HEK293 (cell line): ENCODE results near the gene DCST2.

Source experiments
- KLF9 ChIP-seq: fragments of 450-650 bp; formaldehyde crosslinking; IDR thresholded peaks from 2 replicates; pipeline ENCODE4 v1.5.1; 2016; ENCODE audit warnings: missing biosample characterization, missing genetic modification characterization, low read depth
- MZF1 ChIP-seq: fragments of 450-650 bp; formaldehyde crosslinking; IDR thresholded peaks from 2 replicates; pipeline ENCODE4 v1.5.1; 2017; ENCODE audit warnings: missing biosample characterization, missing genetic modification characterization, borderline replicate concordance
- OVOL3 ChIP-seq: fragments of 450-650 bp; formaldehyde crosslinking; IDR thresholded peaks from 2 replicates; pipeline ENCODE4 v1.5.1; 2016; ENCODE audit warnings: missing biosample characterization, missing genetic modification characterization
- PRDM2 ChIP-seq: fragments of 450-650 bp; formaldehyde crosslinking; IDR thresholded peaks from 2 replicates; pipeline ENCODE4 v1.5.1; 2016; ENCODE audit warnings: missing biosample characterization, missing genetic modification characterization, borderline replicate concordance
- SP2 ChIP-seq: fragments of 450-650 bp; formaldehyde crosslinking; IDR thresholded peaks from 2 replicates; pipeline ENCODE4 v1.5.1; 2016; ENCODE audit warnings: missing biosample characterization, missing genetic modification characterization
- ZBTB21 ChIP-seq: fragments of 450-650 bp; formaldehyde crosslinking; IDR thresholded peaks from 2 replicates; pipeline ENCODE4 v1.5.1; 2017; ENCODE audit warnings: missing biosample characterization, missing genetic modification characterization
- ZBTB48 ChIP-seq: fragments of 450-650 bp; formaldehyde crosslinking; IDR thresholded peaks from 2 replicates; pipeline ENCODE4 v1.5.1; 2016; ENCODE audit warnings: missing biosample characterization, missing genetic modification characterization
- ZBTB6 ChIP-seq: fragments of 450-650 bp; formaldehyde crosslinking; IDR thresholded peaks from 2 replicates; pipeline ENCODE4 v1.5.1; 2017; ENCODE audit warnings: missing biosample characterization, missing genetic modification characterization
- ZBTB7A ChIP-seq: fragments of 450-650 bp; formaldehyde crosslinking; IDR thresholded peaks from 2 replicates; pipeline ENCODE4 v1.5.1; 2016; ENCODE audit warnings: low read depth, missing biosample characterization, missing genetic modification characterization
- ZFP37 ChIP-seq: fragments of 450-650 bp; formaldehyde crosslinking; IDR thresholded peaks from 2 replicates; pipeline ENCODE4 v1.5.1; 2016; ENCODE audit warnings: missing biosample characterization, missing genetic modification characterization
- ZFP41 ChIP-seq: fragments of 450-650 bp; formaldehyde crosslinking; IDR thresholded peaks from 2 replicates; pipeline ENCODE4 v1.5.1; 2016; ENCODE audit warnings: missing biosample characterization, missing genetic modification characterization, borderline replicate concordance
- ZNF133 ChIP-seq: fragments of 450-650 bp; formaldehyde crosslinking; IDR thresholded peaks from 2 replicates; pipeline ENCODE4 v1.5.1; 2016; ENCODE audit warnings: missing biosample characterization, missing genetic modification characterization
- ZNF140 ChIP-seq: fragments of 450-650 bp; formaldehyde crosslinking; IDR thresholded peaks from 2 replicates; pipeline ENCODE4 v1.5.1; 2016; ENCODE audit warnings: missing biosample characterization, missing genetic modification characterization
- ZNF169 ChIP-seq: fragments of 450-650 bp; formaldehyde crosslinking; IDR thresholded peaks from 2 replicates; pipeline ENCODE4 v1.5.1; 2016; ENCODE audit warnings: missing biosample characterization, missing genetic modification characterization
- ZNF280D ChIP-seq: fragments of 450-650 bp; formaldehyde crosslinking; IDR thresholded peaks from 2 replicates; pipeline ENCODE4 v1.5.1; 2016; ENCODE audit warnings: missing biosample characterization, missing genetic modification characterization
- ZNF324 ChIP-seq: fragments of 450-650 bp; formaldehyde crosslinking; IDR thresholded peaks from 2 replicates; pipeline ENCODE4 v1.5.1; 2016; ENCODE audit warnings: missing biosample characterization, missing genetic modification characterization
- ZNF350 ChIP-seq: fragments of 450-650 bp; formaldehyde crosslinking; IDR thresholded peaks from 2 replicates; pipeline ENCODE4 v1.5.0; 2017; ENCODE audit warnings: missing biosample characterization, mild to moderate bottlenecking, missing genetic modification characterization
- ZNF548 ChIP-seq: fragments of 450-650 bp; formaldehyde crosslinking; IDR thresholded peaks from 2 replicates; pipeline ENCODE4 v1.5.1; 2016; ENCODE audit warnings: missing biosample characterization, missing genetic modification characterization
- ZNF600 ChIP-seq: fragments of 450-650 bp; formaldehyde crosslinking; IDR thresholded peaks from 2 replicates; pipeline ENCODE4 v1.5.1; 2016; ENCODE audit warnings: missing biosample characterization, missing genetic modification characterization
- ZNF660 ChIP-seq: fragments of 450-650 bp; IDR thresholded peaks from 2 replicates; pipeline ENCODE4 v1.5.1; 2018; ENCODE audit warnings: missing biosample characterization, mild to moderate bottlenecking, missing genetic modification characterization
- ZNF677 ChIP-seq: fragments of 450-650 bp; IDR thresholded peaks from 2 replicates; pipeline ENCODE4 v1.5.0; 2018; ENCODE audit warnings: missing biosample characterization, mild to moderate bottlenecking, missing genetic modification characterization, moderate library complexity
- ZNF707 ChIP-seq: fragments of 450-650 bp; formaldehyde crosslinking; IDR thresholded peaks from 2 replicates; pipeline ENCODE4 v1.5.1; 2016; ENCODE audit warnings: missing biosample characterization, missing genetic modification characterization
- TF ChIP-seq, protein P1 (sequence below): fragments of 450-650 bp; formaldehyde crosslinking; conservative IDR thresholded peaks from 2 replicates; pipeline ENCODE4 v1.5.1; 2016; ENCODE audit warnings: low read depth, missing biosample characterization, missing genetic modification characterization
- TF ChIP-seq, protein P2 (sequence below): fragments of 450-650 bp; formaldehyde crosslinking; IDR thresholded peaks from 2 replicates; pipeline ENCODE4; 2016; ENCODE audit warnings: missing biosample characterization, missing genetic modification characterization

Gene DCST2

GRCh38 chr1:155063550-155064110 lies 30.0 kb upstream of the DCST2 start, which contains the start of gene EFNA4 (continued):
- no peak for TF ChIP-seq PRDM2 (tag by site-specific recombination)
- no peak for TF ChIP-seq ZNF707 (tag by site-specific recombination)
- TF ChIP-seq ZNF600 (tag by site-specific recombination) = peak; percentile 71
- TF ChIP-seq KLF9 (tag by site-specific recombination) = 0 out of 2 replicates have a peak, but pooled peaks have one; percentile 9
- TF ChIP-seq ZBTB48 = no peak
- no peak for TF ChIP-seq ZFP37 (tag by site-specific recombination)
- peak; percentile 74 for TF ChIP-seq SP2 (tag by site-specific recombination)
- no peak for TF ChIP-seq ZNF280D
- no peak for TF ChIP-seq OVOL3
- TF ChIP-seq ZNF677 (tag by site-specific recombination) = no peak
- no peak for TF ChIP-seq ZNF169 (tag by site-specific recombination)
- no peak for TF ChIP-seq ZNF548 (tag by site-specific recombination)
- no peak for TF ChIP-seq ZNF350 (tag by site-specific recombination)
- TF ChIP-seq, protein P1, sequence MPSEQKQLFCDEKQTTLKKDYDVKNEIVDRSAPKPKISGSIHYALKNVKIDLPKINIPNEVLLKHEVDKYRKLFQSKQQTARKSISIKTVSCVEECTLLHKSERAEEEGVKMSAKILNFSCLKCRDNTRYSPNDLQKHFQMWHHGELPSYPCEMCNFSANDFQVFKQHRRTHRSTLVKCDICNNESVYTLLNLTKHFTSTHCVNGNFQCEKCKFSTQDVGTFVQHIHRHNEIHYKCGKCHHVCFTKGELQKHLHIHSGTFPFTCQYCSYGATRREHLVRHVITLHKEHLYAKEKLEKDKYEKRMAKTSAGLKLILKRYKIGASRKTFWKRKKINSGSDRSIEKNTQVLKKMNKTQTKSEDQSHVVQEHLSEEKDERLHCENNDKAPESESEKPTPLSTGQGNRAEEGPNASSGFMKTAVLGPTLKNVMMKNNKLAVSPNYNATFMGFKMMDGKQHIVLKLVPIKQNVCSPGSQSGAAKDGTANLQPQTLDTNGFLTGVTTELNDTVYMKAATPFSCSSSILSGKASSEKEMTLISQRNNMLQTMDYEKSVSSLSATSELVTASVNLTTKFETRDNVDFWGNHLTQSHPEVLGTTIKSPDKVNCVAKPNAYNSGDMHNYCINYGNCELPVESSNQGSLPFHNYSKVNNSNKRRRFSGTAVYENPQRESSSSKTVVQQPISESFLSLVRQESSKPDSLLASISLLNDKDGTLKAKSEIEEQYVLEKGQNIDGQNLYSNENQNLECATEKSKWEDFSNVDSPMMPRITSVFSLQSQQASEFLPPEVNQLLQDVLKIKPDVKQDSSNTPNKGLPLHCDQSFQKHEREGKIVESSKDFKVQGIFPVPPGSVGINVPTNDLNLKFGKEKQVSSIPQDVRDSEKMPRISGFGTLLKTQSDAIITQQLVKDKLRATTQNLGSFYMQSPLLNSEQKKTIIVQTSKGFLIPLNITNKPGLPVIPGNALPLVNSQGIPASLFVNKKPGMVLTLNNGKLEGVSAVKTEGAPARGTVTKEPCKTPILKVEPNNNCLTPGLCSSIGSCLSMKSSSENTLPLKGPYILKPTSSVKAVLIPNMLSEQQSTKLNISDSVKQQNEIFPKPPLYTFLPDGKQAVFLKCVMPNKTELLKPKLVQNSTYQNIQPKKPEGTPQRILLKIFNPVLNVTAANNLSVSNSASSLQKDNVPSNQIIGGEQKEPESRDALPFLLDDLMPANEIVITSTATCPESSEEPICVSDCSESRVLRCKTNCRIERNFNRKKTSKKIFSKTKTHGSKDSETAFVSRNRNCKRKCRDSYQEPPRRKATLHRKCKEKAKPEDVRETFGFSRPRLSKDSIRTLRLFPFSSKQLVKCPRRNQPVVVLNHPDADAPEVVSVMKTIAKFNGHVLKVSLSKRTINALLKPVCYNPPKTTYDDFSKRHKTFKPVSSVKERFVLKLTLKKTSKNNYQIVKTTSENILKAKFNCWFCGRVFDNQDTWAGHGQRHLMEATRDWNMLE = no peak
- no peak for TF ChIP-seq ZBTB21 (tag by site-specific recombination)
- peak; percentile 55; the same call in 1 of the 2 replicates for TF ChIP-seq ZBTB7A (tag by site-specific recombination)
- TF ChIP-seq ZNF324 (tag by site-specific recombination) = no peak
- TF ChIP-seq ZBTB6 (tag by site-specific recombination) = no peak
- peak; percentile 78; the same call in 1 of the 2 replicates for TF ChIP-seq MZF1 (tag by site-specific recombination)
- no peak for TF ChIP-seq ZNF140 (tag by site-specific recombination)
- TF ChIP-seq, protein P2, sequence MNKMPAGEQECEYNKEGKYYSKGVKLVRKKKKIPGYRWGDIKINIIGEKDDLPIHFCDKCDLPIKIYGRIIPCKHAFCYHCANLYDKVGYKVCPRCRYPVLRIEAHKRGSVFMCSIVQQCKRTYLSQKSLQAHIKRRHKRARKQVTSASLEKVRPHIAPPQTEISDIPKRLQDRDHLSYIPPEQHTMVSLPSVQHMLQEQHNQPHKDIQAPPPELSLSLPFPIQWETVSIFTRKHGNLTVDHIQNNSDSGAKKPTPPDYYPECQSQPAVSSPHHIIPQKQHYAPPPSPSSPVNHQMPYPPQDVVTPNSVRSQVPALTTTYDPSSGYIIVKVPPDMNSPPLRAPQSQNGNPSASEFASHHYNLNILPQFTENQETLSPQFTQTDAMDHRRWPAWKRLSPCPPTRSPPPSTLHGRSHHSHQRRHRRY (tag by site-specific recombination) = no peak
- TF ChIP-seq ZNF133 (tag by site-specific recombination) = no peak
- TF ChIP-seq ZFP41 (tag by site-specific recombination) = no peak
- TF ChIP-seq ZNF660 = 0 out of 2 replicates have a peak, but pooled peaks have one; percentile 60
